CD4-positive, alpha-beta T cell treated with Interleukin-4 for 4 hours (primary cell): ENCODE data around the gene SLC16A5.
A peak's percentile ranks its signal among the peaks of the same experiment; 100 is the strongest.

Experiments used
- DNase-seq: peaks from one replicate; pipeline ENCODE4 v3.0.0-alpha.2; 2020

Gene SLC16A5

DNA sequence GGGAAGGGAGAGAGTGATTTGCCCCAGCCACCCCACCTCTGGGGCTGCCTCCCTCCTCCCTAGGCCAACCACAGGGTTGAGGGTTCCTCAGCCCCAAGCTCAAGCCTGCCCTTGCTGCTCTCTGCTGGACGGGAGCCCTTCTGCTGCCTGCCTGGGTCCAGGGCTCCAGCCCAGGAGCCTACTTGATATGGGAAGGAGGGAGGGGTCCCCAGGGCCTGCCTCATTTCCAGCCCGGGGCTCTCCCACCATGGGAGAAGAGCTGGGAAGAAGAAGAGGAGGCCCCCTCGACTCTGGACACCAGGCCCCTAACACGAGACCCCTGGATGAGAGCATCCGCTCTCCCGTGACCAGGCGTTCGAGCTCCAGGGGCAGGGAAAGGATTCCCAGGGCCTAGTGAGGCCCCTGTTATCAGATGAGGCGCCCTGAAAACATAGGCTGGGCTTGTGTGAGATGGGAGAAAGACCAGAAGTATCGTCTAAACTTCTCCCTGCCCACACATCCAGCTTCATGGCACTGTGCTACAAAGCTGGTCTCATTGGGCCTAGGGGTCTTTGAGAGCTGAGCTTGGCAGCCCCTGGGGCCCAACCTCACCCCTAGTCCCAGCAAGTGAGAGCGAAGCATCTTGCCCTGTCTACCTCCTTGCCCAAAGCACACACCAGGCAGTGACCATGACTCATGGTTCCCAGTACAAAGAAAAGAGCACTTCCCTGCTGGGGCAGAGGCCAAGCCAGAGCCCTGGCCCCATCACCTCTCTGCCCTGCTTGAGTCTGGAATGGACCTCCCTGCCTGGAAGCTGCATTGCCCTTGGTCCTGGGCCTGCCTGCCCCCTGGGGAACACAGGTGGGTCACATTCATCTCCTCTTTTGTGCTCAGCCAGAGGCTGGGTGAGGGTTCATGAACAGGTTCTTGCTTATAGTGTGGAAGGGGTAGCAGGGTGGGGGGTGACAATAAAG lies 987 bp downstream of the SLC16A5 start:
- no peak for DNase-seq

DNA sequence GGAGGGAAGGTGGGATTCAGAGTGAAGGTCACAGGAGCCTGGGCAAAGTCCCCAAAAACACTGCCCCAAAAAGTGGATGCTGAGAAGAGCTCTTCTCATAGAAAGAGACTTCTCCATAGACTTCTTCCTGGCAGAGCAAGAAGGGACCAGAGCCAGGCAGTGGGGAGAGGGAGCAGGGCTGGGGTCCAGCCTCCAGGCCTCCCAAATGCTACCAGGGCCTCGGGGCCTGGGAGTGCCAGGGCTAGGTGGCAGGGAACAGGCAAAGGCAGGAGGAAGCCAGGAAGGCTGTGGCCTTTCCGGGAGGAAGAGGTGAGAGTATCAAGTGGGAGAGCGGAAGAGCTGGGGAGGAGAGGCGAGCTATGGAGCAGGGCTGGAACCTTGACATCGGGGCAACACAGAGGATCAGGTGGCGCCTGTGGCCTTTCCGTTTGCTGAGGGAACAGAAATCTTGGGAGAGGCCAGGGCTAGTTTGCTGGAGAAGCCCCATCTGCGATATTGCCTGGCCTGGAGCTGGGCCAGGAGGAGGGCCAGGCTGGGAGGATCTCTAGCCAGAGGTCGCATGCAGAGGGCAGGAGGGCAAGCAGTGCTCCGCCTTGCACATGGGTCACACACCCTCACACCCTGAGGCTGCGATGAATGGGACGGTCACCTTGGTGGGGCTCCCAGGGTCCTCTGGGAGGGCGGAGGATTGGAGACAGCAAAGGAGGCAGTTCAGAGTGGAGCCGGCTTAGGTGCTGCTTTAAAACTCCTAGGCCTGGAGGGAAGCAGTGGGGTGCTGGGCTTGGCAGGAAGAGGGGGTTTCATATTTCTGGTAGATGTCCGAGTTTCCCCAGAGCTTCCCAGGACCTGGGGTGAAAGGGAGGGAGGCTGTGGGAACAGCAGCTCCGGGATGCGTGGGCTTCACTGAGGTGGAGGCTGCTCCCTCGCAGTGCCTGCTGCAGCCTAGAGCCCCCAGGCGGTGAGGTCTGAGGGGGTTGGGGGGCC lies 3.4 kb downstream of the SLC16A5 start:
- DNase-seq: no peak

DNA sequence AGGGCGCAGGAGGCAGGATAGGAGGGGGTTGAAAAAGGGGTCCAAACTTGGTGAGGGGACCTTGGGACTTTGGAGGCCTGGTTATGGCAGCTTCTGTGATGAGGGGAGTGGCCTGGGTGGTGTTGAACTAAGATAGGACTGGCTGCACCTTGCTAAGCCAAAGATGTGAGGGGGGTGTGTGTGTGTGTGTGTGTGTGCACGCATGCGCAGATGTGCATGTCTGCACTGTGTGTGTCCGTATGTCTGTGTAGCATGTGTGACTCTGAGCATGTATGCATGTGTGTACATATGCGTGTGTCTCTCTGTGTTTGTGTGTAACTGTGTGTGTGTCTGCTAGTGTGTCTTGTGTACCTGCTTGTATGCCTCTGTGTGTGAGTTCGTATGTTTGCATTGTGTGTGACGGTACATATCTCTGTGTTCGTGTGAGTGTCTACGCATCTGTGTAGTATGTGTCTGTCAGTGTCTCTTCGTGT lies 4.1 kb downstream of the SLC16A5 start:
- DNase-seq: no peak

DNA sequence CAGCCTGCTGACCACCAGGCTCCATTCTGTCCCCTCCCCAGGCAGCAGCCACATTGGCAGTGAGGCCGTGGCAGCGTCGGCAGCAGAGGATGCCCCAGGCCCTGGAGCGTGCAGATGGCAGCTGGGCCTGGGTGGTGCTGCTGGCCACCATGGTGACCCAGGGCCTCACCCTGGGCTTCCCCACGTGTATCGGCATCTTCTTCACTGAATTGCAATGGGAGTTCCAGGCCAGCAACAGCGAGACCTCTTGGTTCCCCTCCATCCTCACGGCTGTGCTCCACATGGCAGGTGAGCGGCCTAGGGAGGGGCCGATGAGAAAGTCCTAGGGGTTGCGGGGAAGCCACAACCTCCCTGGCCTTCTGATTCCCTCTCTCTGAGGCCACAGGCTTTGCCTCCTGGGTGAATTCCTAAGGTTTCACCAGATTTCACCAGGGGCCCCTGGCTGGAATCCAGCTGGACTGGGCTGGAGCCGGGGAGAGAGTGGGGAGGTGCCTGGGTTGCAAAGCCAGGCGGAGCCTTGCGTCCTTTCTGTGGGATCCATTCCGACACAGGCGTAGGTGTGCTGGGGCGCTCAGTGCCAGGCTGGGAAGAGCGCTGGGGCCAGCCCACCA lies 5.9 kb downstream of the SLC16A5 start:
- no peak for DNase-seq

DNA sequence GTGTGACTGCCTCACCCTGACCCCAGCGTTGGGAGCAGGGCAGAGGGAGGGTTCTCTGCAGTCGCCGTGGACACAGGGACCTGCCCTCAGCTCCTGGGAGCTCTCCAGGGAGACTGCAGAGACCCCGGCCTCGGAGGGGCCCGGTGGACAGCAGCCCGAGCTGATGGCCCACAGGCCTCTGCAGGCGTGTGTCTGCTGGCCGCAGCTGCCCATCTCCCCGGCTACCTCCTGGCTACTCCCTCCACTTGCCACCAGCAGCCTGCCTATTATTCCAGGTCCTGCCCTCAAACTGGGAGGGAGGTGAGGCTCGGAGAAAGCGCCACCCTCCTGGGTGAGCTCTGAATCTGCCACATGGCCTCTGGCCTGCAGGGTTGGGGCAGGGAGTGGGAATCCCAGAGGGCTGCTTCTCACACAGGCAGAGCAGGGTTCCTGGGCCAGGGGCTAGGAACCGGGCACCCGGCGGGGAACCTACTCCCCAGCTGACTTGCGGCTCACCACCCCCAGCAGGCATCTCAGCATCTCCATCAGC lies 7.2 kb downstream of the SLC16A5 start:
- no peak for DNase-seq

DNA sequence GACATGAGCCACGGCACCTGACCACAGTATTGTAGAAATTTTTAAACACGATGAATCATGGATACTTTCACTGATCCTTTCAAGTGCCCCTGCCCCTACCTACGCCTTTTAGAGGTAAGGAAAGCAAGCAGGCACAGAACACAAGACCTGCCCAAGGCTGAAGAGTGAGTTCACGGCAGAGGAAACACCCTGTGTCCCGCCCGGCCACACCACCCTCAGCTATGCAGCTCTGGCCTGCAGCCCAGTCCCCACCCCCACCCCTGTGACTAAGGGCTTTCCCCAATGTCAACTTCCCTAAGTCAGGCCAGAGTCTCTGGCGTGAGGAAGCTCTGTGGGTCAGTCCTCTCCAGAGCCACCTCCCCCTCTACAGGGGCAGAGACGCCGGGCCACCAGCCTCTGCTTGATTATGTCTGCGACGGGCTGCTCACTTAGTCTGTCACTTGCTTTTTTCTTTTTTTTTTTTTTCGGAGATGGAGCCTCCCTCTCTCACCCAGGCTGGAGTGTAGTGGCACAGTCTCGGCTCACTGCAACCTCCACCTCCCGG lies 8.4 kb downstream of the SLC16A5 start:
- no peak for DNase-seq

DNA sequence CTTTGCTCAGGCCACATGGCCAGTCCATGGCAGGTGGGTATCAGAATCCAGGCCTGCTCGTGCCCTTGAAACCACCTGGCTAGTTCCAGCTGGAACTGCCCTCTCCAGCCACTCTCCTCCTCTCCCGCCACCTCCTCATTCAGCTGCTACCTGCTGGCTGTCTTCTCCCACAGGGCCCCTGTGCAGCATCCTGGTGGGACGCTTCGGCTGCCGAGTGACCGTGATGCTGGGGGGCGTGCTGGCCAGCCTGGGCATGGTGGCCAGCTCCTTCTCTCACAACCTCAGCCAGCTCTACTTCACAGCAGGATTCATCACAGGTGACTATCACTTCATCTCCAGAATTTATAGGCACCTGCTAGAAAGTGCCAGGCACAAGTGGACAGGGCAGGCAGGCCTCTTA lies 10.1 kb downstream of the SLC16A5 start:
- DNase-seq: no peak

DNA sequence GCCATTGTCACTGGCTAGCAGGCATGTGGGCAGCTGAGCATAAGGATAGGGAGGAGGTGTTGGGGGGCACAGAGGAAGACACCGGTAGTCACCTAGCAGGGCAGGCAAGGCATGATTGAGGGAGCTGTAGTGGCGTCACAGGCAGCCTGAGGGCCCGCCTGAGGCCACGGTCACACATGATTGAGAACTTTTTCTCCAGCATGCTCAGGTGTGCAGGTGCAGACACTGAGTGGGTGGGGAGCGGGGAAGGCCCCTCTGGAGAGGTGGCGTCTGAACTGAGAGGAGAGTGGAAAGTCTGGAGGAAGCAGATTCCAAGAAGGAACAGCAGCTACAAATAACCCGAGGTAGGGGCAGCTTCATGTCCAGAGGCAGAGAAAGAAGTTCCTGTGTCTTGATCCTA lies 11.1 kb downstream of the SLC16A5 start:
- no peak for DNase-seq

DNA sequence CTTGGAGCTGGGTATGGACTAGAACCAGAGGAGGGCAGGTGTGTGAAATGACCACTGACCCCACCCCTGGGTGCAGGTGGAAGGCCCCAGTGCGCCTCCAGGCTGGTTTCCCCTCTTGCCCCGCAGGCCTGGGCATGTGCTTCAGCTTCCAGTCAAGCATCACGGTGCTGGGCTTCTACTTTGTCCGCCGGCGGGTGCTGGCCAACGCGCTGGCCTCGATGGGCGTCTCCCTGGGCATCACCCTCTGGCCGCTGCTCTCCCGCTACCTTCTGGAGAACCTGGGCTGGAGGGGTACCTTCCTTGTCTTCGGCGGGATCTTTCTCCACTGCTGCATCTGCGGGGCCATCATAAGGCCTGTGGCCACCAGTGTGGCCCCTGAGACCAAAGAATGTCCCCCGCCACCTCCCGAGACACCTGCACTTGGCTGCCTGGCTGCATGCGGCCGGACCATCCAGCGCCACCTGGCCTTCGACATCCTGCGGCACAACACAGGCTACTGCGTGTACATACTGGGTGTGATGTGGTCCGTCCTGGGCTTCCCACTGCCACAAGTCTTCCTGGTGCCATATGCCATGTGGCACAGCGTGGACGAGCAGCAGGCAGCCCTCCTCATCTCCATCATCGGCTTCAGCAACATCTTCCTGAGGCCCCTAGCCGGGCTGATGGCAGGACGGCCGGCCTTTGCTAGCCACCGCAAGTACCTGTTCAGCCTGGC lies 12.3 kb downstream of the SLC16A5 start:
- no peak for DNase-seq

DNA sequence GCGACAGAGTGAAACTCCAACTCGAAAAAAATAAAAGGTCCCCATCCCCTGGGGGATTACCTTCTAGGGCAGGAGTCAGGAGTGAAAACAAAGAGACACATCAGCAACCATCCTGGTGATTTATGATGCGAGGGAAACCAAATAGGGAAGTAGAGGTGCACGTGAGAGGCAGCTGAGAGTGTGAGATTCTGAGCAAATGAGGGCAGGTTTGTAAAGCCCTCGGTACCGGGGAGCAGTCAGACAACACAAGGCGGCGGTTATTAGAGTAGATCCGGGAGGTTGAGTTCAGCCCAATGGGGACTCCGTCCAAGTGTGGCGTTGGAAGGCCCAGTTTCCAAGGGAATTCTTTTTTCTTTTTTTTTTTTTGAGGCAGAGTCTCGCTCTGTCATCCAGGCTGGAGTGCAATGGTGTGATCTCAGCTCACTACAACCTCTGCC lies 14.6 kb downstream of the SLC16A5 start:
- no peak for DNase-seq

DNA sequence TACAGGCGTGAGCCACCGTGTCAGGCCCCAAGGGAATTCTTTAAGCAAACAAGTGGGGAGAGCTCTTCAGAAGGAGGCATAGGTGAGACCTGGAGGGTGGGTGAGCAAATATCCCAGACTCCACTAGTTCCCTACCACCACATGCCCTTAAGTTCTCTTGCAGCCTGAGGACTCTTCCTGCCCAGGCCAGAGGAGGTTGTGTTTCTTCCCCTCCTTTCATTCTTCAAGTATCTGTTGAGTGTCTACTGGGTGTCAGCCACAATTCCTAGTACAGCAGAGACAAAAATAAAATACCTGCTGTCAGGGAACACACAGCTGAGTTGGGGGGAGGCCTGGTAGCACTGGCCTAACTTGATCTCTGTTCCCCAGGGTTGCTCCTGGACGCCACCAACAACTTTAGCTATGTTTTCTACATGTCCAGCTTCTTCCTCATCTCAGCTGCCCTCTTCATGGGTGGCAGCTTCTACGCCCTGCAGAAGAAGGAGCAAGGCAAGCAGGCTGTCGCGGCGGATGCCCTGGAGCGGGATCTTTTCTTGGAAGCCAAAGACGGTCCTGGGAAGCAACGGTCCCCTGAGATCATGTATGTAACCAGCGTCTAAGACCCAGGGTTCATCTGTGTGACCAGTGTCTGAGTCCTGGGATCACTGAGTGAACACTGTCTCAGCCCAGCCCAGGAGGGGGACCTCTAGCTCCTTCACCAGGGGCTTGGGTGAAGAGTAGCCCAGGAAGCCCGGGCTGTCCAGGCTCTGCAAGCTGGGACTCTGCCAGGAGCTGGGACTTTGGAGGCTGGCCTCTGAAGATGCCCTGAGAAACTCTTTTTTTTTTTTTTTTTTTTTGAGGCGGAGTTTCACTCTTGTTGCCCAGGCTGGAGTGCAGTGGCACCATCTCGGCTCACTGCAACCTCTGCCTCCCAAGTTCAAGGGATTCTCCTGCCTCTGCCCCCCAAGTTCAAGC lies 16.1 kb downstream of the SLC16A5 start:
- DNase-seq: no peak

DNA sequence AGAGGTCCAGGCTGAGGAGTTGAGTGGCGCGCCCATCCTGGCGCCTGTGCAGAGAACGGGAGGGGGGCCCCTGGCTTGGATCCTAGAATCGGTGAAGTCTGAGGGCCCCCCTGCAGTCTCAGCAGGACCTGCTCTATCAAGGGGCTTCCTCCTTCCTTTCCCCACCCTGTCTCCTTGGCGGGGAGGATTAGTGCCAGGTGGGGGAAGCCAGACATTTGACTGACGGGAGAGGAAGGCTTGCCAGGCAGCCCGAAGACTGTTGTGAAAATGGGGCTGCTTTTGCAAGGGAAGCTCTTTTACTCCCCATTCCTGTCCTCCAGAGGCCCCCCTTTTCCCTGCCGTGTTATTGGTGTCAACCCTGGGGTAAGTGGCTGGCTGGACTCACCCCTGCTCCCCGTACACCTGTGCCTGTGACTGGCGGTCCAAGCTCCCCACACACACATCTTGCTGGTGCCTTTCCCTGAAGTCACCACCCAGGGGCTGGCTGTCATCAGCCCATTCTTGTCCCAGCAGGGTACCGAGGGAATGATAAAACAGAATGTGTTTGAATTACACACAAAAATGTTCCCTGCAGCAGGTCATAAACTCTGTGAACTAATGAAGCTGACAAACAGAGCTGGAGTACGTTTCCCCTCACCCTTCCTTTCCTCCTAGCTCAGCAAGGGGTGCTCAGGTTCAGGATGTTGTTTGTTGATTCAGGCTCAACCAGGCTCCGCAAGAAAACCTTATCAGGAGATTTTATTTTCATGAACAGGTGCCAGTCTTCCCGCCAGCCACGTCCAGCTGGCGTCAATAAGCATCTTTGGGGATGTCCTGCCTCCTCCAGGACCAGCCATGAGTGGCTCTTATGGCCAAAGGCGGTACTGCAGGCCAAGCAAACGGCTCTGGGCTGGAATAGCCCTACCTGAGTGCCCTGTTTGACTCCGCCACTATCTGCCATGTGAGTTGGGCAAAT lies 17.6 kb downstream of the SLC16A5 start:
- DNase-seq: no peak

DNA sequence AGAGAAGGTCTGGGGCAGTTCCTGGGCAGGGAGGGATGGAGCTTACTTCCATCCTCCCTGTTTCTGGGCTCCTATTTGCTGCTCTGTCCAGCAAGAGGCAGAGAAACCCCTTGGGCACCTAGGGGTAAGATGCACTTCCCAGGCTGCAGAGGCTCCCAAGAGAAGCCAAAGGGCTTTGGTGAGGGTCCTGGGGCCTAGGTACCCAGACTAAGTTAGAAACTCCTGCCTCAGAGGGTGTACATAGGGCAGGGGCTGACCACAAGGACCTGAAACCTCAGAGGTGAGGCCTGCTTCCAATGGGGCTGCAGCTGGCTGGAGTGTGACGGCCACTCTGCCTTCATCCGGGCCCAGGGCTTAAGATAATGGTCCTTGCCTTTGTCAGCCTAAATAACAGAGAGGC lies 20.4 kb downstream of the SLC16A5 start:
- no peak for DNase-seq

DNA sequence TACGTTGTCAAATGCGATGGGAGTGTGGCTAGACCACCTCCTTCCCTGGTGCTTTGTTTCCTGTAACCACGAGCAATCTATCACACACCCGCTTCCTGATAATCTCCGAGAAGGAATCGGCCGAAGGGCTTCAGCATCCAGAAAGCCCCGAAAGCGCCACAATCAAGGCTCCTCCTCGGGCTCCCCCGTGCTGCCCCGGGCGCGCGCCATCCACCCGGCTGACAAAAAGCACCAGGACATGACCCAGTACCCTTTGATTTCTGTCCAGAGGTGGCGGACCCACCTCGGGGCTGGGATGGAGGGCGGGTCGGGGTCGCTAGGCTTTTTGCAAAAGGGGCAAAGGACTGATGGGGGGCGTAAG lies 21.3 kb downstream of the SLC16A5 start:
- DNase-seq: no peak

DNA sequence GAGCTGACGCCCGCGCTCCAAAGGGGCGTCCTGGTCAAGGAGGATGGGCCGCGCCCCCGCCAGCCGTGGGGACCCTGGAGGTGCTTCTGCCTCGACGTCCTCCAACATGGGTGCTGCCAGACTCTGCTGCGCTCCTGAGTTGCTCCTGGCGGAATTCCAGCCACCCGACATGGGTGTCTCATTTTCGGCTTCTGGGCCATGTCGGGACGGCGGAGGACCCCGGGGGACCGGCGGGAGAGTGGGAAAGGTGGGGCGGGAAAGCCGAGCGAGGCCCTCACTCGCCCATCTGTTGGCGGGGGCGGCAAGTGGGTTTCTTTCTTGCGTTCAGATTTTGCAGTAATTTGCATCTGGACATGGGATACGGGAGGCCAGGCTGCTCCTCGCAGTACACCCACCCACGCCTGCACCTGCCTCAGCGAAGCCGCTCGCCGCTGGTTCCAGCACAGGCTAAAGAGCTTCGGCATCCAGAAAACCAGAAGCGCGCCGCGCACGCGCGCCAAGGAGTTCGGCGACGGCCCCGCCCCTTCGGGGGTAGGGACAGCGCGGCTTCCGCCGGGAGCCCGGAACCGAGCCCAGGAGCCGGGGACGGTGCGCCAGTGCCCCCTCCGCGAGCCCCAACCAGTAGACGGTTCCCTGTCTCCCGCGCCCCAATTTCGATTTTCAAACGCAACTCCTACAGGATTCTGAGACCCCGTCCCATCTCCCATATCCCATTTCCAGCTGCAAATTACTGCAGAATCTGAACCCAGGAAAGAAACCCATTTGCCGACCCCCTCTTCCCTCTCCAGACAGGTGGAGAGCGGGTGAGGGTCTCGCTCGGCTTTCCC lies 21.9 kb downstream of the SLC16A5 start, which contains the start of gene ARMC7:
Gene ARMC7 (plus strand): TSS at position 563 of the 827 bp plus-strand sequence. CDS start 320 bp downstream, outside the sequence.
- DNase-seq: peak; percentile 89

DNA sequence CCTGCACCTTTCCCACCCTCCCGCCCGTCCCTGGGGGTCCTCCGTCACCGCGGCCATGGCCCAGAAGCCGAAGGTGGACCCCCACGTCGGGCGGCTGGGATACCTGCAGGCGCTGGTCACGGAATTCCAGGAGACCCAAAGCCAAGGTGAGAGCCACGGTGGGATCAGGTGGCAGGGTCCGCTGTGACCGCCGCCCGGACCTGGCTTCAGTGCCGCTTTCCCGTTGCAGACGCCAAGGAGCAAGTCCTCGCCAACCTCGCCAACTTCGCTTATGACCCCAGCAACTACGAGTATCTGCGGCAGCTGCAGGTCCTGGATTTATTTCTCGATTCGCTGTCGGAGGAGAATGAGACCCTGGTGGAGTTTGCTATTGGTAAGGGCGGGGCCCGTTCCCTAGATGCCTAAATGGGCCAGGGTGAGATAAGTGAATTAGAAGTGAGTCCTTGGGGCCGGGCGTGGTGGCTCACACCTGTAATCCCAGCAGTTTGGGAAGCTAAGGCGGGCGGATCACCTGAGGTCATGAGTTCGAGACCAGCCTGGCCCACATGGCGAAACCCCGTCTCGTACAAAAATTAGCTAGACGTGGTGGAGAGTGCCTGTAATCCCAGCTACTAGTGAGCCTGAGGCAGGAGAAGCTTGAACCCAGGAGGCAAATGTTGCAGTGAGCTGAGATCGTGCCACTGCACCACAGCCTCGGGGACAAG lies 22.6 kb downstream of the SLC16A5 start:
- no peak for DNase-seq

DNA sequence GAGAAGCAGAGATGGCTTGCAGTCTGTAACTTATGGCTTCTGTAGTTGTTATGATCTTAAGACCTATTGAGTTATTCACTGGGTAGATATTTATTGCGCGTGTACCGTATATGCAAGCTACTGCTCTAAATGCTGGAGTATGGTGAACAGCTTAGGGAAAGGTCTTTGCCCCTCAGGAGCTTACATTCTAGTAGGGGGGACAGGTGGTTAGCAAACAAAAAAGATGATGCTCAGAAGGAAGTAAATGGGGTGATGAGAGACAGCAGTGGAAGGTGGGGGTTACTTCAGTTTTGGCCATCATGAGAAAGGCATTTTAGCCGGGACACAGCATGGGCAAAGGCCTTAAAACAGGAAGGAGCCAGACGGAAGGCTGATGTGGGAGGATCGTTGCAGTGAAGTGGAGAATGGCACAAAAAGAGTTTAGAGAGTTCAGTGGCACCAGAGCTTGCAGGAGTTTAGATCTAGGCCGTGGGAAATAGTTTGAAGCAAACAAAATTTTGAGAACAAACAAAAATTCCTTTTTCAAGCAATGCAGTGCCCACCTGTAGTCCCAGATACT lies 24.1 kb downstream of the SLC16A5 start:
- no peak for DNase-seq
